GM12878 (cell line): ENCODE data around the gene GABRR1. TPM values are rescaled to one million over a fixed set of nuclear protein-coding genes. Genes with fewer than 3 reads are reported as not detected.

Experiments used
- ATAC-seq: fragments of 200-7000 bp; cut with Tn5 transposase; 3 replicates; pipeline ENCODE4 v1.9.1; 2020; ENCODE audit warnings: mild to moderate bottlenecking, moderate library complexity
- BruUV-seq: library from RNA; stranded (reverse); fragments of 400-500 nt; replicated peaks from 2 replicates; lab custom pipeline; 2021; lab: Mats Ljungman, UMichigan
- CTCF ChIA-PET: fragments of 300-600 bp; sonication (Branson Sonifier 250); formaldehyde crosslinking; extraction: SDS; loops from one replicate; lab custom pipeline; 2021; ENCODE audit warnings: inconsistent platforms; lab: Yijun Ruan, JAX
- POLR2A ChIA-PET: fragments of 350-600 bp; formaldehyde crosslinking; extraction: SDS; loops from one replicate; lab custom pipeline; 2021; ENCODE audit warnings: inconsistent platforms; lab: Charles Lee
- RAD21 ChIA-PET: fragments of 300-600 bp; sonication (Branson Sonifier 250); formaldehyde crosslinking; loops from one replicate; lab custom pipeline; 2023; ENCODE audit warnings: antibody characterized with exemption; ENCODE audit not compliant: unreplicated experiment; lab: Charles Lee
- SMC1A ChIA-PET: fragments of 300-600 bp; sonication (Branson Sonifier 250); formaldehyde crosslinking; loops from one replicate; lab custom pipeline; 2023; ENCODE audit not compliant: unreplicated experiment, uncharacterized antibody; lab: Charles Lee
- DNase-seq: peaks from one replicate; pipeline ENCODE4 v3.0.0-alpha.2; 2011; ENCODE audit warnings: low read depth, low spot score
- FAIRE-seq: peaks from 3 replicates; lab custom pipeline; 2011; peaks lifted over from hg19 to GRCh38; lab: Jason Lieb, UNC
- H2AFZ ChIP-seq: 2 replicates; pipeline ENCODE4 v1.6.0; 2011; ENCODE audit warnings: low read depth, low read length, control low read depth; ENCODE audit not compliant: control insufficient read depth
- H3K27ac ChIP-seq: 2 replicates; pipeline ENCODE4 v1.5.1; 2011; ENCODE audit warnings: control low read depth; ENCODE audit not compliant: control insufficient read depth, insufficient read depth
- H3K27me3 ChIP-seq, 2 experiments: replicated peaks in 1 of 2; 2 replicates each; pipeline versions ENCODE4 v1.6.0 to v1.6.1; 2011; ENCODE audit warnings: low read length in 1 of 2; ENCODE audit not compliant: control insufficient read depth in 2 of 2, insufficient read depth in 2 of 2
- H3K36me3 ChIP-seq, 2 experiments: 2 replicates each; pipeline ENCODE4 v1.5.1; 2011; ENCODE audit warnings: low read length in 1 of 2; ENCODE audit not compliant: control insufficient read depth in 2 of 2, insufficient read depth in 2 of 2
- H3K4me1 ChIP-seq: 2 replicates; pipeline ENCODE4 v1.6.1; 2011; ENCODE audit warnings: mild to moderate bottlenecking, low read length, moderate library complexity, mixed read lengths; ENCODE audit not compliant: control insufficient read depth, insufficient read depth
- H3K4me2 ChIP-seq: 2 replicates; pipeline ENCODE4 v1.6.0; 2011; ENCODE audit warnings: control low read depth; ENCODE audit not compliant: control insufficient read depth, insufficient read depth
- H3K4me3 ChIP-seq: fragments of 200-600 bp; sonication (generic); 2 replicates; pipeline ENCODE4 v1.5.1; 2016
- H3K79me2 ChIP-seq: 2 replicates; pipeline ENCODE4 v1.6.0; 2011; ENCODE audit warnings: low read length; ENCODE audit not compliant: control insufficient read depth, insufficient read depth
- H3K9ac ChIP-seq: 2 replicates; pipeline ENCODE4 v1.8.0; 2011; ENCODE audit warnings: low read length, control low read depth, mixed read lengths; ENCODE audit not compliant: control insufficient read depth, insufficient read depth
- H3K9me3 ChIP-seq: replicated peaks from 3 replicates; pipeline ENCODE4 v1.5.1; 2011; ENCODE audit warnings: mild to moderate bottlenecking, low read length; ENCODE audit not compliant: control insufficient read depth, insufficient read depth
- H4K20me1 ChIP-seq: 2 replicates; pipeline ENCODE4 v1.6.0; 2011; ENCODE audit not compliant: control insufficient read depth, insufficient read depth
- BCL3 ChIP-seq: IDR thresholded peaks from 2 replicates; pipeline ENCODE4 v1.6.1; 2011; ENCODE audit warnings: borderline replicate concordance, low read depth, mild to moderate bottlenecking, moderate library complexity, low read length; ENCODE audit not compliant: insufficient read depth, poor library complexity, severe bottlenecking
- CBX5 ChIP-seq: sonication (generic); IDR thresholded peaks from 2 replicates; pipeline ENCODE4 v1.6.1; 2016; ENCODE audit warnings: low read depth, moderate library complexity, mild to moderate bottlenecking, inconsistent platforms
- CHD1 ChIP-seq: IDR thresholded peaks from 2 replicates; pipeline ENCODE4 v1.6.1; 2012; ENCODE audit warnings: low read depth, low read length, improper control_type of control experiment
- HDAC2 ChIP-seq: fragments of 200-600 bp; sonication (generic); IDR thresholded peaks from 2 replicates; pipeline ENCODE4 v1.6.1; 2017
- KLF5 ChIP-seq: fragments of 450-650 bp; IDR thresholded peaks from 2 replicates; pipeline ENCODE4 v1.6.1; 2014; ENCODE audit warnings: mild to moderate bottlenecking; ENCODE audit not compliant: partially characterized antibody
- NFYB ChIP-seq: IDR thresholded peaks from 2 replicates; pipeline ENCODE4 v1.6.1; 2011; ENCODE audit warnings: low read depth, mild to moderate bottlenecking, low read length, improper control_type of control experiment, moderate library complexity; ENCODE audit not compliant: insufficient read depth
- PKNOX1 ChIP-seq: fragments of 450-650 bp; IDR thresholded peaks from 2 replicates; pipeline ENCODE4 v1.6.1; 2016; ENCODE audit warnings: mild to moderate bottlenecking
- SIN3A ChIP-seq: IDR thresholded peaks from 2 replicates; pipeline ENCODE4 v1.6.1; 2012; ENCODE audit warnings: low read depth, low read length, improper control_type of control experiment
- SRF ChIP-seq, 2 experiments: IDR thresholded peaks; 2 replicates each; pipeline ENCODE4 v1.6.1; 2011; ENCODE audit warnings: low read depth in 2 of 2, low read length in 2 of 2, mild to moderate bottlenecking in 1 of 2, moderate library complexity in 1 of 2
- TCF7 ChIP-seq: IDR thresholded peaks from 2 replicates; pipeline ENCODE4 v1.6.1; 2014; ENCODE audit warnings: antibody characterized with exemption, borderline replicate concordance
- USF2 ChIP-seq: IDR thresholded peaks from 2 replicates; pipeline ENCODE4 v1.6.1; 2011; ENCODE audit warnings: low read depth, low read length, improper control_type of control experiment, borderline replicate concordance
- WRNIP1 ChIP-seq: IDR thresholded peaks from 2 replicates; pipeline ENCODE4 v1.6.1; 2011; ENCODE audit warnings: low read depth, low read length, improper control_type of control experiment, borderline replicate concordance
- WGBS: methylation state at CpG from one replicate; pipeline ENCODE4 v1.1.6; 2016; ENCODE audit warnings: low lambda C conversion rate; ENCODE audit not compliant: insufficient replicate concordance, insufficient coverage; ENCODE audit errors: missing lambda C conversion rate; 5-methylcytosine and 5-hydroxymethylcytosine counted together
- in situ Hi-C: fragments of 300-500 bp; cut with MboI; formaldehyde crosslinking; loops from 9 replicates; pipeline ENCODE4 v1.14.3; 2018; ENCODE audit warnings: mixed read lengths
- intact Hi-C: fragments of 100-400 bp; cut with micrococcal nuclease; formaldehyde crosslinking; loops from one replicate; pipeline ENCODE4 v1.14.2; 2022; ENCODE audit not compliant: unreplicated experiment
- polyA plus RNA-seq, 11 experiments: library from polyadenylated mRNA; depleted of rRNA in 4 of 11; unstranded in 6 of 11; stranded (reverse) in 5 of 11; fragments of >200 nt; fragmentation: Nextera tagmentation in 4 of 11; fragmentation: Illumina TruSeq in 1 of 11; extraction: Ambion mirVana in 4 of 11; extraction: Trizol in 1 of 11; gene quantifications; 1 replicate in 1 of 11; 2 replicates in 10 of 11; pipeline versions ENCODE4 v1.2.1 to v1.2.3, GENCODE V29; 2011 to 2016; ENCODE audit warnings: inconsistent platforms in 2 of 11, missing spikeins in 2 of 11, low read depth in 1 of 11
- total RNA-seq, 4 experiments: library from RNA; depleted of rRNA in 3 of 4; stranded (reverse); fragments of >200 nt in 3 of 4; fragmentation: Illumina TruSeq in 1 of 4; extraction: Trizol in 1 of 4; gene quantifications; 2 replicates each; pipeline versions ENCODE4 v1.2.1 to v1.2.3, GENCODE V29; 2013 to 2021

The GABRR1 gene
- total and polyA plus RNA-seq, 10 of the 15 experiments (the other 5 are each of a cell fraction or from before 2014, with no cell fraction given): not detected

- TF ChIP-seq BCL3 (no peak), CHD1 (no peak), WRNIP1 (no peak)
Observed at GRCh38 chr6:89251170-89251569, 34.0 kb upstream of the GABRR1 start (continued).

- 76% methylated on average over 6 of the region's 7 CpGs for WGBS
- DNase-seq (no peak), FAIRE-seq (no peak), ATAC-seq (no peak)
- no peak overlapping the region for H3K4me3 ChIP-seq
- no peaks in the 10 kb centered on the region for H4K20me1 ChIP-seq
- no peak overlapping the region for H3K27ac ChIP-seq
- H3K27me3 ChIP-seq: no peaks in the 10 kb centered on the region
- ChIA-PET POLR2A (no interaction called here), CTCF (interaction anchor here (0.6 kb wide), 1 partner anchor 17 kb away, joined by 3 read pairs; no protein-coding TSS in a partner anchor), SMC1A (no interaction called here), RAD21 (interaction anchor here (1.3 kb wide), 1 partner anchor 268 kb away, joined by 4 read pairs; no protein-coding TSS in a partner anchor)
- intact Hi-C loops (no loop called here), in situ Hi-C loops (no loop called here)
- no peaks in the 10 kb centered on the region; the same call in 2 of the 3 replicates for H3K9me3 ChIP-seq
- no peaks in the 10 kb centered on the region for H3K4me1 ChIP-seq
- H2AFZ ChIP-seq: no peak overlapping the region
- no peaks in the 10 kb centered on the region for H3K36me3 ChIP-seq
- no TSS peak for BruUV-seq
- H3K4me2 ChIP-seq: no peak overlapping the region
- H3K9ac ChIP-seq: no peak overlapping the region
- no peaks in the 10 kb centered on the region for H3K79me2 ChIP-seq
- TF ChIP-seq KLF5 (no peak), TCF7 (no peak), CBX5 (no peak), NFYB (no peak), HDAC2 (no peak), USF2 (no peak), PKNOX1 (no peak), SIN3A (no peak), SRF (IDR thresholded peaks at IDR 0.05; ENCODE audit: low read depth in 2 of 2, low read length in 2 of 2) (no peak)
Observed at GRCh38 chr6:89250239-89250638, 33.1 kb upstream of the GABRR1 start.
